GM19328 (cell line): ENCODE data around the gene FGF2.
"Not testable (repeated sequence)": the region's sequence is repeated elsewhere in the genome, so short reads cannot be mapped to it uniquely, and the experiment has no call there.

Experiments
- ATAC-seq: cut with Tn5 transposase; IDR thresholded peaks from one replicate; pipeline ENCODE4 v1.9.1; 2021; ENCODE audit warnings: mild to moderate bottlenecking, moderate library complexity; ENCODE audit not compliant: unreplicated experiment

FGF2 gene

GRCh38 chr4:122812823-122813222, 13.8 kb upstream of the FGF2 start:
- not testable (repeated sequence) for ATAC-seq

GRCh38 chr4:122814426-122814825, 12.2 kb upstream of the FGF2 start:
- ATAC-seq: peak; percentile 95

- no peak for ATAC-seq
Observed at GRCh38 chr4:122815248-122815647, 11.4 kb upstream of the FGF2 start.

- ATAC-seq: no peak
Observed at GRCh38 chr4:122816476-122816875, 10.2 kb upstream of the FGF2 start.

- ATAC-seq: no peak
Observed at GRCh38 chr4:122819708-122820449, 6.8 kb upstream of the FGF2 start.

- no peak for ATAC-seq
Observed at GRCh38 chr4:122821092-122821491, 5.5 kb upstream of the FGF2 start.

GRCh38 chr4:122822466-122822865, 4.2 kb upstream of the FGF2 start:
- ATAC-seq: no peak

- ATAC-seq: no peak
Observed at GRCh38 chr4:122823476-122823875, 3.2 kb upstream of the FGF2 start.

GRCh38 chr4:122824616-122825015, 2.0 kb upstream of the FGF2 start:
- no peak for ATAC-seq

- ATAC-seq: no peak
Observed at GRCh38 chr4:122826079-122826527, 528 bp upstream of the FGF2 start.

GRCh38 chr4:122827258-122827878, 737 bp downstream of the FGF2 start:
- peak; percentile 40 for ATAC-seq

GRCh38 chr4:122827879-122828601, 1.4 kb downstream of the FGF2 start:
- ATAC-seq: peak; percentile 85

- ATAC-seq: no peak
Observed at GRCh38 chr4:122830426-122831095, 3.9 kb downstream of the FGF2 start.

- no peak for ATAC-seq
Observed at GRCh38 chr4:122831515-122832196, 5.0 kb downstream of the FGF2 start.

GRCh38 chr4:122832732-122833131, 6.1 kb downstream of the FGF2 start:
- ATAC-seq: no peak

- no peak for ATAC-seq
Observed at GRCh38 chr4:122833999-122834398, 7.4 kb downstream of the FGF2 start.

- no peak for ATAC-seq
Observed at GRCh38 chr4:122836941-122837340, 10.3 kb downstream of the FGF2 start.

- ATAC-seq: no peak
Observed at GRCh38 chr4:122838034-122838433, 11.4 kb downstream of the FGF2 start.

- no peak for ATAC-seq
Observed at GRCh38 chr4:122842392-122842791, 15.8 kb downstream of the FGF2 start.

- ATAC-seq: no peak
Observed at GRCh38 chr4:122842984-122843531, 16.4 kb downstream of the FGF2 start.
